Esophagus squamous epithelium (tissue), 4 donors: ENCODE measurements around the gene IL1R2.

Source experiments
- POLR2A ChIP-seq, 4 donors: fragments of 450-650 bp; IDR thresholded peaks; one replicate each; pipeline ENCODE4 v1.6.1; 2017; ENCODE audit warnings: antibody characterized with exemption in 4 of 4, mild to moderate bottlenecking in 4 of 4, moderate library complexity in 3 of 4
- TF ChIP-seq, protein P1 (sequence below), 6 experiments: fragments of 450-650 bp in 4 of 6; fragments of 200-600 bp in 2 of 6; sonication (generic) in 2 of 6; IDR thresholded peaks; one replicate each; pipeline ENCODE4 v1.5.1; 2016 to 2019; ENCODE audit warnings: antibody characterized with exemption in 6 of 6, mild to moderate bottlenecking in 4 of 6, moderate library complexity in 4 of 6

DNA sequence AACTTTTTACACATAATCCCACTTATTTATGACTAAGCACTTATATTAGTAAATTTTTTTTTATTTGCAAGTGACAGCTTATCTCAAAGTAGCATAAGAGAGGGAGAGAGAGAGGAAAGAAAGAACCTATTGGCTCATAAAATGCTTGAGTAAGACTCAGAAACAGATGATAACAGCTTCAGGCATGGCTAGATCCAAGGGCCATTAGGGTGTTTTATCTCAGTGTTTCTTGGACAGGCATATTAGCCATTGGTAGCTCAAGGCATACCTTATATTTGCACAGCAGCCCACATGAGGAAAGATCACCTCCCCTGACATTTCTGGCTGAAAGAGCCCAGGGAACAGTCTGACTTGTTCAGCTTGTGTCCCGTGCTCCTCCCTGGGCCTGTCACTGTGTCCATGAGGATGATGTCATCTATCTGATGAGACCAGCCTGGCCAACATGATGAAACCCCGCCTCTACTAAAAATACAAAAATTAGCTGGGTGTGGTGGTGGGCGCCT, 64.4 kb downstream of the IL1R2 start:
- no peak for TF ChIP-seq POLR2A (IDR thresholded peaks at IDR 0.05)
- TF ChIP-seq, protein P1, sequence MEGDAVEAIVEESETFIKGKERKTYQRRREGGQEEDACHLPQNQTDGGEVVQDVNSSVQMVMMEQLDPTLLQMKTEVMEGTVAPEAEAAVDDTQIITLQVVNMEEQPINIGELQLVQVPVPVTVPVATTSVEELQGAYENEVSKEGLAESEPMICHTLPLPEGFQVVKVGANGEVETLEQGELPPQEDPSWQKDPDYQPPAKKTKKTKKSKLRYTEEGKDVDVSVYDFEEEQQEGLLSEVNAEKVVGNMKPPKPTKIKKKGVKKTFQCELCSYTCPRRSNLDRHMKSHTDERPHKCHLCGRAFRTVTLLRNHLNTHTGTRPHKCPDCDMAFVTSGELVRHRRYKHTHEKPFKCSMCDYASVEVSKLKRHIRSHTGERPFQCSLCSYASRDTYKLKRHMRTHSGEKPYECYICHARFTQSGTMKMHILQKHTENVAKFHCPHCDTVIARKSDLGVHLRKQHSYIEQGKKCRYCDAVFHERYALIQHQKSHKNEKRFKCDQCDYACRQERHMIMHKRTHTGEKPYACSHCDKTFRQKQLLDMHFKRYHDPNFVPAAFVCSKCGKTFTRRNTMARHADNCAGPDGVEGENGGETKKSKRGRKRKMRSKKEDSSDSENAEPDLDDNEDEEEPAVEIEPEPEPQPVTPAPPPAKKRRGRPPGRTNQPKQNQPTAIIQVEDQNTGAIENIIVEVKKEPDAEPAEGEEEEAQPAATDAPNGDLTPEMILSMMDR (IDR thresholded peaks at IDR 0.05) = no peak
